Stimulated activated CD4-positive, alpha-beta T cell treated with anti-CD3 and anti-CD28 coated beads, Interleukin-2, amount 100 ng/mL, for 4 hours (primary cell): ENCODE results near the gene RIMS1.

Source experiments
- DNase-seq: peaks from one replicate; pipeline ENCODE4 v3.0.0-alpha.2; 2020; ENCODE audit warnings: low read depth

RIMS1 gene

GRCh38 chr6:72084992-72085569 is 198.7 kb downstream of the RIMS1 start:
- no peak for DNase-seq

GRCh38 chr6:72094506-72094905 is 208.2 kb downstream of the RIMS1 start:
- DNase-seq: no peak

- DNase-seq: no peak
These were observed 216.2 kb downstream of the RIMS1 start for GRCh38 chr6:72102561-72102960.

- no peak for DNase-seq
These were observed 225.3 kb downstream of the RIMS1 start for GRCh38 chr6:72111611-72112010.

GRCh38 chr6:72130327-72130726 is 244.0 kb downstream of the RIMS1 start:
- no peak for DNase-seq

- DNase-seq: no peak
These were observed 246.1 kb downstream of the RIMS1 start for GRCh38 chr6:72132427-72132826.

GRCh38 chr6:72132851-72133250 is 246.5 kb downstream of the RIMS1 start:
- DNase-seq: no peak

- no peak for DNase-seq
These were observed 247.0 kb downstream of the RIMS1 start for GRCh38 chr6:72133324-72133723.

GRCh38 chr6:72140795-72141194 is 254.4 kb downstream of the RIMS1 start:
- no peak for DNase-seq

GRCh38 chr6:72149715-72150114 is 263.4 kb downstream of the RIMS1 start:
- no peak for DNase-seq

GRCh38 chr6:72151742-72152141 is 265.4 kb downstream of the RIMS1 start:
- no peak for DNase-seq

GRCh38 chr6:72175916-72176315 is 289.6 kb downstream of the RIMS1 start:
- no peak for DNase-seq

- no peak for DNase-seq
These were observed 296.2 kb downstream of the RIMS1 start for GRCh38 chr6:72182337-72183246.

GRCh38 chr6:72203983-72204382 is 317.6 kb downstream of the RIMS1 start:
- no peak for DNase-seq

GRCh38 chr6:72205500-72205899 is 319.1 kb downstream of the RIMS1 start:
- no peak for DNase-seq

GRCh38 chr6:72206606-72207005 is 320.3 kb downstream of the RIMS1 start:
- DNase-seq: no peak

GRCh38 chr6:72212686-72213085 is 326.3 kb downstream of the RIMS1 start:
- no peak for DNase-seq

- DNase-seq: no peak
These were observed 327.3 kb downstream of the RIMS1 start for GRCh38 chr6:72213654-72214053.

GRCh38 chr6:72216222-72217068 is 330.1 kb downstream of the RIMS1 start:
- DNase-seq: no peak

- no peak for DNase-seq
These were observed 331.3 kb downstream of the RIMS1 start for GRCh38 chr6:72217626-72218025.

GRCh38 chr6:72218125-72218524 is 331.8 kb downstream of the RIMS1 start:
- DNase-seq: no peak

GRCh38 chr6:72219536-72219935 is 333.2 kb downstream of the RIMS1 start:
- DNase-seq: no peak

- no peak for DNase-seq
These were observed 351.7 kb downstream of the RIMS1 start for GRCh38 chr6:72238021-72238420.
